GM13976 (cell line): ENCODE results near the gene GNG13.

Experiments used
- DNase-seq: peaks from one replicate; pipeline ENCODE4 v3.0.0; 2012; ENCODE audit warnings: low spot score
- in situ Hi-C: fragments of 300-500 bp; cut with MboI; formaldehyde crosslinking; loops from one replicate; pipeline ENCODE4 v1.12.0; 2022; ENCODE audit warnings: low sequenced_read_pairs, mixed read lengths, inconsistent platforms; ENCODE audit not compliant: unreplicated experiment
- TF ChIP-seq, protein P1 (sequence below): IDR thresholded peaks from 2 replicates; pipeline ENCODE4 v1.5.1; 2012; ENCODE audit warnings: borderline replicate concordance, mild to moderate bottlenecking; ENCODE audit not compliant: insufficient read depth; ENCODE audit errors: extremely low read depth, missing control alignments, control extremely low read depth

The GNG13 gene

DNA sequence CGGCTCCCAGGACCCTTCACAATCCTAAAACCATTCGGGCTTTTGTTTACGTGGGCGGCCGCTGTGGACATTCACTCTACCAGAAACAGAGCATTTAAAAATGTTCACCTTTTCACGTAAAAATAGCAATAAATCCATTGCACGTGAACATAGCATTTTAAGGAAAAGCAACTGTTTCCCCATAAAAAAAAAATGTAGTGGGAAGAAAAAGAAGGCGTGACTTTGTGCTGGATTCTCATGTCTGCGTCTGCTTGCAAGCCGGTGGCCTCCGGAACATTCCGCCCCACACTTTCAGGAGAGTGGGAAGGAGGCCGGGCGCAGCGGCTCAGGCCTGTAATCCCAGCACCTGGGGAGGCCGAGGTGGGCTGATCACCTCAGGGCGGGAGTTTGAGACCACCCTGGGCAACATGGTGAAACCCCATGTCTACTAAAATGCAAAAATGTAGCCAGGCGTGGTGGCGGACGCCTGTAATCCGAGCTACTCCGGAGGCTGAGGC lies 13.4 kb upstream of the GNG13 start:
- in situ Hi-C loops: no loop called here
- TF ChIP-seq, protein P1, sequence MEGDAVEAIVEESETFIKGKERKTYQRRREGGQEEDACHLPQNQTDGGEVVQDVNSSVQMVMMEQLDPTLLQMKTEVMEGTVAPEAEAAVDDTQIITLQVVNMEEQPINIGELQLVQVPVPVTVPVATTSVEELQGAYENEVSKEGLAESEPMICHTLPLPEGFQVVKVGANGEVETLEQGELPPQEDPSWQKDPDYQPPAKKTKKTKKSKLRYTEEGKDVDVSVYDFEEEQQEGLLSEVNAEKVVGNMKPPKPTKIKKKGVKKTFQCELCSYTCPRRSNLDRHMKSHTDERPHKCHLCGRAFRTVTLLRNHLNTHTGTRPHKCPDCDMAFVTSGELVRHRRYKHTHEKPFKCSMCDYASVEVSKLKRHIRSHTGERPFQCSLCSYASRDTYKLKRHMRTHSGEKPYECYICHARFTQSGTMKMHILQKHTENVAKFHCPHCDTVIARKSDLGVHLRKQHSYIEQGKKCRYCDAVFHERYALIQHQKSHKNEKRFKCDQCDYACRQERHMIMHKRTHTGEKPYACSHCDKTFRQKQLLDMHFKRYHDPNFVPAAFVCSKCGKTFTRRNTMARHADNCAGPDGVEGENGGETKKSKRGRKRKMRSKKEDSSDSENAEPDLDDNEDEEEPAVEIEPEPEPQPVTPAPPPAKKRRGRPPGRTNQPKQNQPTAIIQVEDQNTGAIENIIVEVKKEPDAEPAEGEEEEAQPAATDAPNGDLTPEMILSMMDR: no peak
- DNase-seq: no peak

DNA sequence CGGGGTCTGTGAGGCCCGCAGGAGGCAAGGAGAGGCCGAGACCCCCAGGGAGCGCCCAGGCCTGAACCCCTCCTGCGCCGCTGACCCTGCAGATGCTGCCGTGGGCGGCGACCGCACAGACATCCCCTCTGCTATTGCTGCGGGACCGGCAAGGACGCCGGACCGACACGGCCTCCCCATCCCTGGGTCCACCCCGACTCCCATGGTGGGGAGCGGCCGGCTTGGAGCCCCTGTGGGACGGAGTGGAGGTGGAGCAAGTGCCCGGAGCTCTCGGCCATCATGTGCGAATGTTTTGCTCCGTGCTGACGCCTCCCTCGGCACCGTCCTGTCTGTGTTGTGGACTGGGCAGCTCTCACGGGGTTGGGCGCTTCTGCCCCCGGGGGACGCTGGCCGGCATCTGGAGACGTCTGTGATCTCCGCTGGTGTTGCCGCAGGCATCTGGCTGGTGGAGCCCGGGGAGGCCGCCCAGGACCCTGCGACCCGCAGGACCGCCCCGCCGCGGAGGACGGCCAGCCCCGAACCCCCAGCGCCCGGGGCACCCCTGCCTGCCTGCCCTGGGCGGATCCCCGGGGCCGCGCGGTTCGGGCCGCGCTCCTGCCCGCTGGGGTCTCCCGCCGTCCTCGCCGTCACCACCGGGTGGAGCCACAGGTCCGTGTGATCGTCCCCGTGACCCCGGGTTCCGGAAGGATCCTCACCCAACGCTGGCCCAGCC lies 12.8 kb upstream of the GNG13 start:
- peak; percentile 78 for DNase-seq
- in situ Hi-C loops: no loop called here

DNA sequence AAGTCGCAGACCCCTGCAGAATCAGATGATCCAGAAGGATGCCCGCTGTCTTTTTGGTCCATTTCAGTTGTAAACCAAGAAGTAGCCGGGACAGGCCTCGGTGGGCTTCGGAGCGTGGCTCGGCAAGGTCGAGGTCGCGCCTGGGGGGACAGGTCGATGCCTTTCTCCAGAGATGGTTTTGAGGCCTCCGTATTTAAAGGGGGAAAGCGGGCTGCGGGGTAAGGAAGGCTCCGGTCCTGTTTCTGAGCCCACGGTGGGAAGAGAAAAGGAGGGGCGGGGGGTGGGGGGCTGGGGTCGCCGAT lies 7.5 kb upstream of the GNG13 start:
- TF ChIP-seq, protein P1: no peak
- DNase-seq: no peak
- in situ Hi-C loops: no loop called here

More for the DNA sequence above, 12.8 kb upstream of the GNG13 start:
- TF ChIP-seq, protein P1: peak; percentile 62

DNA sequence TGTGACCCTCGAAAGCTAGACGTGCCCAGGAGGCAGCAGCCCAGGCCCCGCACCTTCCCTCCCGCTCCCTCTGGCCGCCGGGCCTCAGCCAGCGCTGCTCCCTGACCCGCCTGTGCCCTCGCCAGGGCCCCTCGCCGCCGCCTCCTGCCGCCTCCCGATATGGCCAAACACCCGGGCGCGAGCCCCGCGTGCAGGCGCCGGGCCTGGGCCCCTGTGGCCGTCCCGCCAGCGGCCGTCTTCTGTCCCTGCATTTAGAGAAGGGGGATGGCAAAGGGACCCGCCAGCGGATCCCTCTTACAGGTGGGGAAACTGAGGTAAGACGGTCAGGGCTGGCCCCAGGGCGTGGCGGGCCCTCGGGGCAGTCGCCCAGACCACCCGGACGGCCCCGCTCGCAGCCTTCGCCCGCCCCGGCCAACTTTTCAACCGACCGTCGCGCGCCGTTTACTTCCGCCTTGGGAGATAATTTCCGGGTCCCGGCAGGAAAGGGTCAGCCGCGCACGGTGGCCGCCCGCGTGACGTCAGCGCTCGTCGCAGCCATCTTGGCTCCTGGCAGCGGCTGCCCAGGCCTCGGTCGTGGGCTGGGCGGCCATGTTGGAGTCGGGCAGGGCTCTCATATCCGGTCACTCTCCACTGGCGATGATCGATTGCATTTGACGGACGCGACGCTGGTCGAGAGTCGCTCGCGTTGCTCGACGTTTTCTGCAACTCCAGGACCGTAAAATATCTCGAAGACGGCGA lies 7.0 kb upstream of the GNG13 start:
- in situ Hi-C loops: no loop called here
- DNase-seq: peak; percentile 99
- TF ChIP-seq, protein P1: no peak

DNA sequence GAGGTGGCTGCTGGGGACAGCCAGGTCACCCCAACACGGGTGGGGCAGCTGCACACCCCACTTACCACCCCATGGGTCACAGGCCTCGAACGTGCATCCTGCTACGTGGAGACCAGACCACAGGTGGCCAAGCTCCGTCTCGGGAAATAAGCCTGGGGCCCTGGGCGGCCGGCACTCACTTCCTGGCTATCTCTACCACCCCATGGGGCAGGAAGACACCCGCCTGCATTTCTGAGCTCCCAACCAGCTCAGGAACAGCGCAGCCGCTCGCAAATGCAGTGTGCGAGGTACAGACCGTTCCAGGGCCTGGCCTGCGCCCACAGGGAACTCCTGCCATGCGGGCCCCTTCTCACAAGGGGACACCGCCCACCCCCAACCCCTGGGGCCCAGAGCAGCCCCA lies 4.9 kb upstream of the GNG13 start:
- in situ Hi-C loops: no loop called here
- no peak for DNase-seq
- TF ChIP-seq, protein P1: no peak

DNA sequence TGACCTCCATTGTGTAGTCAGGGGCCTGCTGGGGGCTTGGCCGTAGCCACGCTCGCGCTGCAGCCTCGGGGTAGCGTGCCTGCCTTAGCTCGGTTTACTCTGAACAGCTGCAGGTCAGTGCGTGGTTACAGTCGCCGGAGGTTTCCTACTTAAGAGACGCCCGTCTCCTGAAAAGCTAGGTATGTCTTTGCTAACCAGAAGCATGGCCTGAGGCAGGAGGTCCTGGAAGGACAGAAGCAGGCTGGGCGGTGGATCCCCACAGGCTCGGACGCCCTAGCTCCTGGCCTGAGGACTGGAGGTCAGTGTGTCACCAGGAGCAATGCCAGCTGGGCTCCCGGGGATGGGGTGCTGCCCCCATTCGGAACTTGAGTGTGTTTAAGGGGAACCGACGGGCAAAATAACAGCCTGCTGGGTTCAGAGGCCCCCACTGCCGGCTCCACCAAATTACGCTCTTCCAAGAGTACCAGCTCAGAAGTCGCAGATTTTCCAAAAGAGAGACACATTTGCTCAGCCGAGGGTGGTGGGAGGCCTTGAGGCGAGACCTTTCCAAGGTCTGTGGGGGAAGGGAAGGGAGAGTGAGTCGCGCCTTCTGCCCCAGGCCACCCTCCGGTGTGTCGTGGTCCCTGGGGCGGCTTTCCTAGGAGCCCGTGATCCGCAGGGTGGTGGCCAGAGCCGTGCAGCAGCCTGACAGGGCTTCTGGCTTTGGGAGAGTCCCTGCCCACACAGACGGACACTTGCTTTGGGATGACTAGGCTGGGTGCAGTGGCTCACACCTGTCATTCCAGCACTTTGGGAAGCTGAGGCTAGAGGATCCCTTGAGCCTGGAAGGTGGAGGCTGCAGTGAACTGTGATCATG lies 3.9 kb upstream of the GNG13 start:
- in situ Hi-C loops: no loop called here
- no peak for DNase-seq

More for the DNA sequence above, 3.9 kb upstream of the GNG13 start:
- TF ChIP-seq, protein P1: no peak
